Hepatocyte (in vitro differentiated cells): ENCODE measurements around the gene PIK3C2G. TPM values are rescaled to one million over a fixed set of nuclear protein-coding genes. Genes with fewer than 3 reads are reported as not detected.

Experiments used
- DNase-seq: peaks from one replicate; pipeline ENCODE4 v3.0.0-alpha.2; 2016; ENCODE audit warnings: low spot score
- H2AFZ ChIP-seq: fragments of 200-600 bp; sonication (generic); 2 replicates; pipeline ENCODE4 v1.6.0; 2016; ENCODE audit warnings: antibody characterized with exemption, mild to moderate bottlenecking
- H3K27ac ChIP-seq: fragments of 200-600 bp; sonication (generic); 2 replicates; pipeline ENCODE4 v1.5.1; 2016; ENCODE audit warnings: mild to moderate bottlenecking
- H3K27me3 ChIP-seq: fragments of 200-600 bp; sonication (generic); 2 replicates; pipeline ENCODE4 v1.6.1; 2016
- H3K36me3 ChIP-seq: fragments of 200-600 bp; sonication (generic); replicated peaks from 2 replicates; pipeline ENCODE4 v1.5.1; 2016; ENCODE audit warnings: low read depth; ENCODE audit not compliant: insufficient read depth
- H3K4me1 ChIP-seq: fragments of 200-600 bp; sonication (generic); 2 replicates; pipeline ENCODE4 v1.5.1; 2016; ENCODE audit warnings: mild to moderate bottlenecking, moderate library complexity; ENCODE audit not compliant: insufficient read depth
- H3K4me2 ChIP-seq: fragments of 200-600 bp; sonication (generic); 2 replicates; pipeline ENCODE4 v1.6.0; 2016
- H3K4me3 ChIP-seq: fragments of 200-600 bp; sonication (generic); 2 replicates; pipeline ENCODE4 v1.5.1; 2016; ENCODE audit warnings: mild to moderate bottlenecking
- H3K79me2 ChIP-seq: fragments of 200-600 bp; sonication (generic); 2 replicates; pipeline ENCODE4 v1.6.0; 2017; ENCODE audit warnings: mild to moderate bottlenecking
- H3K9me2 ChIP-seq: fragments of 200-600 bp; sonication (generic); replicated peaks from 2 replicates; pipeline ENCODE4 v1.6.0; 2017; ENCODE audit warnings: mild to moderate bottlenecking; ENCODE audit not compliant: insufficient read depth
- H3K9me3 ChIP-seq: fragments of 200-600 bp; sonication (generic); 2 replicates; pipeline ENCODE4 v1.5.1; 2016; ENCODE audit warnings: low read depth, mild to moderate bottlenecking
- H4K20me1 ChIP-seq: fragments of 200-600 bp; sonication (generic); 2 replicates; pipeline ENCODE4 v1.6.0; 2016; ENCODE audit warnings: mild to moderate bottlenecking; ENCODE audit not compliant: insufficient read depth, poor library complexity, severe bottlenecking
- EZH2 ChIP-seq: fragments of 200-600 bp; sonication (generic); IDR thresholded peaks from 2 replicates; pipeline ENCODE4 v1.6.1; 2016; ENCODE audit warnings: antibody characterized with exemption, mild to moderate bottlenecking, borderline replicate concordance
- EZH2phosphoT487 ChIP-seq: fragments of 200-600 bp; sonication (generic); IDR thresholded peaks from one replicate; pipeline ENCODE4 v1.6.1; 2018; ENCODE audit warnings: antibody characterized with exemption, mild to moderate bottlenecking, low read depth, moderate library complexity; ENCODE audit not compliant: unreplicated experiment, severe bottlenecking
- WGBS: methylation state at CpG from one replicate; pipeline ENCODE4 v1.1.6; 2016; ENCODE audit warnings: low lambda C conversion rate; ENCODE audit errors: missing lambda C conversion rate; 5-methylcytosine and 5-hydroxymethylcytosine counted together
- polyA plus RNA-seq: library from polyadenylated mRNA; unstranded; fragments of >200 nt; fragmentation: Nextera tagmentation; extraction: Ambion mirVana; gene quantifications from 2 replicates; pipeline ENCODE4 v1.2.1, GENCODE V29; 2016
- total RNA-seq: library from RNA; depleted of rRNA; stranded (reverse); fragments of >200 nt; gene quantifications from 2 replicates; pipeline ENCODE4 v1.2.3, GENCODE V29; 2014
- TF ChIP-seq, protein P1 (sequence below): fragments of 200-600 bp; sonication (generic); IDR thresholded peaks from 2 replicates; pipeline ENCODE4 v1.5.1; 2016; ENCODE audit warnings: antibody characterized with exemption, mild to moderate bottlenecking; ENCODE audit not compliant: poor library complexity

The PIK3C2G gene
- total and polyA plus RNA-seq, 2 experiments from 2014 or later, result 3.5 to 6.7 TPM

DNA sequence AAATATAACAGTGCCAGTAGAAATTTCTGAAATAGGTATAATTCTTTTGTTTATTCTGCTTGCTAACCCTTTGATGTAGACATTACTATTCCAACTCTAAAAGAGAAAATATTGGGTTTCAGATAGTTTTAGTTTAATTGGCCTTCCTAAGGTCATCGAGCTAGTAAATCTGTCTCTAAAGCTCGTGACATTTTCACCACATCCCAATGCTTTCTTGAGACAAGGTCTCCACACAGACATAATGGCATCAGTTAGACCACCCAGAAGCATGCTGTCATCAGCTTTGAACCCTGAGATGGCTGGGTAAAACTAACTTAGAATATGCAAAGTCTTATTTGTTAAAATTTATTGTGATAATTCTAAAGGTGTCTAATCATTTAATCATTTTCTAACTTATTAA is 52.0 kb downstream of the PIK3C2G start:
- Histone ChIP-seq H3K9me3 (no peaks in the 10 kb centered on the region), H3K27ac (no peak overlapping the region), H3K79me2 (no peaks in the 10 kb centered on the region), H3K4me2 (no peak overlapping the region), H4K20me1 (no peaks in the 10 kb centered on the region), H3K4me1 (no peaks in the 10 kb centered on the region), H2AFZ (no peak overlapping the region), H3K4me3 (no peak overlapping the region), H3K9me2 (no peaks in the 10 kb centered on the region), H3K36me3 (no peaks in the 10 kb centered on the region), H3K27me3 (no peaks in the 10 kb centered on the region)
- no peak for TF ChIP-seq EZH2
- no peak for TF ChIP-seq EZH2phosphoT487
- TF ChIP-seq, protein P1, sequence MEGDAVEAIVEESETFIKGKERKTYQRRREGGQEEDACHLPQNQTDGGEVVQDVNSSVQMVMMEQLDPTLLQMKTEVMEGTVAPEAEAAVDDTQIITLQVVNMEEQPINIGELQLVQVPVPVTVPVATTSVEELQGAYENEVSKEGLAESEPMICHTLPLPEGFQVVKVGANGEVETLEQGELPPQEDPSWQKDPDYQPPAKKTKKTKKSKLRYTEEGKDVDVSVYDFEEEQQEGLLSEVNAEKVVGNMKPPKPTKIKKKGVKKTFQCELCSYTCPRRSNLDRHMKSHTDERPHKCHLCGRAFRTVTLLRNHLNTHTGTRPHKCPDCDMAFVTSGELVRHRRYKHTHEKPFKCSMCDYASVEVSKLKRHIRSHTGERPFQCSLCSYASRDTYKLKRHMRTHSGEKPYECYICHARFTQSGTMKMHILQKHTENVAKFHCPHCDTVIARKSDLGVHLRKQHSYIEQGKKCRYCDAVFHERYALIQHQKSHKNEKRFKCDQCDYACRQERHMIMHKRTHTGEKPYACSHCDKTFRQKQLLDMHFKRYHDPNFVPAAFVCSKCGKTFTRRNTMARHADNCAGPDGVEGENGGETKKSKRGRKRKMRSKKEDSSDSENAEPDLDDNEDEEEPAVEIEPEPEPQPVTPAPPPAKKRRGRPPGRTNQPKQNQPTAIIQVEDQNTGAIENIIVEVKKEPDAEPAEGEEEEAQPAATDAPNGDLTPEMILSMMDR, result no peak
- 43% methylated on average over 2 of the region's 2 CpGs for WGBS
- DNase-seq, result no peak

DNA sequence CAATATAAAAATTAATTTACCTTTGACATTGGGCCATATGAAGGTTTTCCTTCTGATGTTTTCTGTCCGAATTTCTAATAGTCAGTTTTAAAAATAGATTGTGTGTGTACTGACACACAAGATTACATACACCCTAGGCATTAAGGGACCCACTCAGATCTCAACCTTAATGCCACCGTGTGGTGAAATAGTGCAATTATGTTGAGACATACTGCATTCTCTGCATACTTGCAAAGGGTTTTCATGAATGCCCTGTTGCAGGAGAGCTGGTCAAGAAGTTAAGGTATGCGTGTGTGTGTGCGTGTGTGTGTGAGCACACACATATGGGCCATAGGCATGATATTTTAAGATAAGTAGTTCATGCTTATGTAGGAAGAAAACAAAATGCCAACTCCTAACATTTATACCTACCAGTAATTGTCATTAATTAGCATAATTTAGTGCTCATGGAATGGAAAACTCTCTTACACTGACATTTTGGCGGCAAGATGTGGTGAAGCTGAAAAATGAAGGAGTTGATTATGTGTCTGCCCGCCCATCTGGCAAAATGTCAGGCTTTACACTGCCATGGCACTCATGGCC is 58.8 kb downstream of the PIK3C2G start:
- H3K4me1 ChIP-seq, result peaks cover 8% of the 10 kb centered on the region
- H3K4me2 ChIP-seq, result peak overlapping the region; percentile 12
- H3K4me3 ChIP-seq, result no peak overlapping the region
- H3K36me3 ChIP-seq, result no peaks in the 10 kb centered on the region
- TF ChIP-seq EZH2phosphoT487, result no peak
- TF ChIP-seq, protein P1, result peak; percentile 47
- no peaks in the 10 kb centered on the region for H4K20me1 ChIP-seq
- 56% methylated on average over 6 of the region's 6 CpGs for WGBS
- DNase-seq, result peak; percentile 61
- no peaks in the 10 kb centered on the region for H3K9me2 ChIP-seq
- no peak overlapping the region for H3K27ac ChIP-seq
- H3K27me3 ChIP-seq, result no peaks in the 10 kb centered on the region
- no peaks in the 10 kb centered on the region for H3K9me3 ChIP-seq
- no peaks in the 10 kb centered on the region for H3K79me2 ChIP-seq
- H2AFZ ChIP-seq, result no peak overlapping the region

DNA sequence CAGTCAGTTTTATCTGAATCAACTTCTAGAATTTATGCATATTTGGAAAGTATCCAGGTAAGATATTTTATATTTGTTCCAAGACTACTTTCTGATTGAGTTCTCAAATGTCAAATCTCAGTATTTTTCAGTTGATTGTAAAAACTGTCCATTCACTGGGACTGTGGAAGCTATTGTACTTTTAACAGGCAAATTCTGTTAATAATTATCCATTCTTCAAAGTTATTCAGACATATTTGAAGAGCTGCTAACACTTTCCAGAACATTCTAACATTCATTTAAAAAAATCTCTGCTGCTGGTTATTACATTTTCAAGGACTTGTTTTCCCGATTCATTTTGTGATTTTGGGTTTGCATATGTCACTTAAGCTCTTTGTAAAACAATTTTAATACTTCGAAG is 59.7 kb downstream of the PIK3C2G start:
- Histone ChIP-seq H3K9me3 (no peaks in the 10 kb centered on the region), H3K79me2 (no peaks in the 10 kb centered on the region), H2AFZ (no peak overlapping the region), H3K4me2 (no peak overlapping the region), H3K27ac (no peak overlapping the region), H3K4me3 (no peak overlapping the region), H3K36me3 (no peaks in the 10 kb centered on the region), H3K4me1 (peaks cover 8% of the 10 kb centered on the region), H3K27me3 (no peaks in the 10 kb centered on the region), H4K20me1 (no peaks in the 10 kb centered on the region), H3K9me2 (no peaks in the 10 kb centered on the region)
- TF ChIP-seq, protein P1, result no peak
- no peak for TF ChIP-seq EZH2phosphoT487
- no peak for TF ChIP-seq EZH2
- WGBS, result 86% methylated on average over 2 of the region's 2 CpGs
- no peak for DNase-seq

DNA sequence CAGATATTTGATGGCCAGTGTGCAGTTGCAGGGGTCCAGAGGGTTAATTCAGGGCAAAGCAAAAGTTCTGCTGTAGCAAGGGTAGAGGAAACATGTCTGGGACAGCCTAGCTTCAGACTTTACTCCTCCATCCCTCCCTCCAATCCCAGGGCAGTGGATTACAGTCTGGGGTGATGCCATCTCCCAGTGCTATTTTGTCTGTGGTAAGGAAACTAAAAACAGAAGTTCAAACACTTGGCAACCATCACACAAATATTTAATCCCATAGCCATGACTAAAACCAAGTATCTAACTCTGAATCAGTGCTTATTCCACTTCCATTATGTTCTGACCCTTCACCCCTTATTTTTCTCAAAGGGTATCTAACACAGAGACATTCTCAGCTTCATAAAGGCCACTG is 61.8 kb downstream of the PIK3C2G start:
- H3K79me2 ChIP-seq, result no peaks in the 10 kb centered on the region
- no peaks in the 10 kb centered on the region for H3K27me3 ChIP-seq
- H4K20me1 ChIP-seq, result no peaks in the 10 kb centered on the region
- no peak overlapping the region for H3K27ac ChIP-seq
- H3K4me2 ChIP-seq, result no peak overlapping the region
- no peak overlapping the region for H3K4me3 ChIP-seq
- no peaks in the 10 kb centered on the region for H3K9me2 ChIP-seq
- no peak for DNase-seq
- H3K9me3 ChIP-seq, result no peaks in the 10 kb centered on the region
- H3K4me1 ChIP-seq, result peaks cover 8% of the 10 kb centered on the region
- TF ChIP-seq EZH2phosphoT487 (no peak), EZH2 (no peak)
- TF ChIP-seq, protein P1, result no peak
- H3K36me3 ChIP-seq, result no peaks in the 10 kb centered on the region
- no peak overlapping the region for H2AFZ ChIP-seq
